K562 treated with DMSO at 1 percent for 48 hours (cell line): ENCODE data around the gene PMS1. TPM values are rescaled to one million over a fixed set of nuclear protein-coding genes. Genes with fewer than 3 reads are reported as not detected.

Source experiments
- total RNA-seq: library from RNA; unstranded; fragments of 300-600 nt; gene quantifications from 2 replicates; pipeline ENCODE4 v1.2.3, GENCODE V29; 2022; ENCODE audit warnings: low replicate concordance; ENCODE audit errors: extremely low read depth

PMS1 gene
- total RNA-seq, result not detected in 2 replicates

GRCh38 chr2:189783927-189784867, at the start of gene PMS1, which contains the start of gene ORMDL1:
TSS of gene PMS1 (plus strand) at chr2:189784450. CDS start at chr2:189791810, 7,360 bp downstream.
TSS of gene ORMDL1 (minus strand) at chr2:189784339. CDS start at chr2:189782595, 1,744 bp downstream.

GRCh38 chr2:189762551-189763298, 21.5 kb upstream of the PMS1 start, which contains the start of gene OSGEPL1:
TSS of gene OSGEPL1 (minus strand) at chr2:189762792. CDS start at chr2:189761640, 1,152 bp downstream.

Other genes starting within 250 kb of the PMS1 start
- gene SLC40A1, start 203.7 kb upstream of the PMS1 start, total RNA-seq, result not detected in 2 replicates
- gene ASNSD1, start 123.0 kb upstream of the PMS1 start, total RNA-seq, result not detected in 2 replicates
- not detected in 2 replicates for gene ANKAR, start 109.8 kb upstream of the PMS1 start, total RNA-seq
- gene OSGEPL1, start 21.7 kb upstream of the PMS1 start, total RNA-seq, result not detected in 2 replicates
- gene ORMDL1, start 111 bp upstream of the PMS1 start, total RNA-seq, result not detected in 2 replicates